KMS-11 (cell line): ENCODE data around the gene EEFSEC.

Experiments used
- H2AFZ ChIP-seq: fragments of 200-600 bp; sonication (generic); 2 replicates; pipeline ENCODE4 v1.6.1; 2016; ENCODE audit warnings: antibody characterized with exemption, mixed run types, low read depth
- H3K27ac ChIP-seq: fragments of 200-600 bp; sonication (generic); 2 replicates; pipeline ENCODE4 v1.6.1; 2016; ENCODE audit warnings: mild to moderate bottlenecking, mixed run types
- H3K27me3 ChIP-seq: fragments of 200-600 bp; sonication (generic); 2 replicates; pipeline ENCODE4 v1.6.1; 2017; ENCODE audit warnings: mild to moderate bottlenecking, low read depth, mixed run types, moderate library complexity; ENCODE audit not compliant: insufficient read depth
- H3K36me3 ChIP-seq: fragments of 200-600 bp; sonication (generic); 2 replicates; pipeline ENCODE4 v1.6.1; 2017; ENCODE audit warnings: mild to moderate bottlenecking, mixed run types; ENCODE audit not compliant: insufficient read depth
- H3K4me1 ChIP-seq: fragments of 200-600 bp; sonication (generic); 2 replicates; pipeline ENCODE4 v1.6.1; 2016; ENCODE audit warnings: mild to moderate bottlenecking, low read depth, mixed run types; ENCODE audit not compliant: poor library complexity, severe bottlenecking
- H3K4me2 ChIP-seq: fragments of 200-600 bp; sonication (generic); 2 replicates; pipeline ENCODE4 v1.7.0; 2016; ENCODE audit warnings: mild to moderate bottlenecking, mixed run types
- H3K4me3 ChIP-seq: fragments of 200-600 bp; sonication (generic); IDR thresholded peaks from 2 replicates; pipeline ENCODE4 v1.6.1; 2017; ENCODE audit warnings: low read depth, low read length, mixed read lengths; ENCODE audit not compliant: insufficient read depth
- H3K79me2 ChIP-seq: fragments of 200-600 bp; sonication (generic); 2 replicates; pipeline ENCODE4 v1.6.1; 2016; ENCODE audit warnings: low read depth, mixed run types; ENCODE audit not compliant: insufficient read depth
- H3K9ac ChIP-seq: fragments of 200-600 bp; sonication (generic); 2 replicates; pipeline ENCODE4 v1.6.1; 2016; ENCODE audit warnings: mild to moderate bottlenecking, mixed run types
- H4K20me1 ChIP-seq: fragments of 200-600 bp; sonication (generic); 2 replicates; pipeline ENCODE4 v1.6.1; 2016; ENCODE audit warnings: mild to moderate bottlenecking, mixed run types; ENCODE audit not compliant: insufficient read depth
- TF ChIP-seq, protein P1 (sequence below): fragments of 200-600 bp; sonication (generic); conservative IDR thresholded peaks from 2 replicates; pipeline ENCODE4 v1.6.1; 2017; ENCODE audit warnings: low read depth, mild to moderate bottlenecking, antibody characterized with exemption, low read length, moderate library complexity, mixed read lengths

EEFSEC gene

DNA sequence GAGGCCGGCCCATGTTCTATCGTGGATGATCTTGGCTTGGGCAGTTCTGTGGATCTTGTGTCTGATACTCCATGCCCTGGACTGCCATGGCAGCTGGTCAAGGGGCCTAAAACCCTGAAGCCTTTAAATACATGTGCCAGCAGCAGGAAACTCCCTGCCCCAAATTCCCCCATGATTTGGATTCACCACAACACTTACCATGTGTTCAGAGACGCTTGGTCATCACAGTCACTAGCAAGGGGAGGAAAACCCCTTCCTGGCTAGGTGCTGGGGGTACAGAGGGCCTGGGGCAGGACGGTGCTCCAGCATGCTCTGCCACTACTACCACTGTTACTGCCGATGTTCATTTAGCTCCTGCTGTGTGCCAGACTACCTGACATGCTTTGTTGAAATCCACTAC, 219.0 kb downstream of the EEFSEC start:
- H3K36me3 ChIP-seq, result no peaks in the 10 kb centered on the region
- H3K9ac ChIP-seq, result no peak overlapping the region
- H3K27ac ChIP-seq, result no peak overlapping the region
- no peak overlapping the region for H2AFZ ChIP-seq
- no peak overlapping the region for H3K4me3 ChIP-seq
- no peaks in the 10 kb centered on the region for H3K27me3 ChIP-seq
- H3K79me2 ChIP-seq, result no peaks in the 10 kb centered on the region
- no peaks in the 10 kb centered on the region for H4K20me1 ChIP-seq
- H3K4me2 ChIP-seq, result no peak overlapping the region; the same call in 1 of the 2 replicates
- H3K4me1 ChIP-seq, result peaks cover 12% of the 10 kb centered on the region
- TF ChIP-seq, protein P1, sequence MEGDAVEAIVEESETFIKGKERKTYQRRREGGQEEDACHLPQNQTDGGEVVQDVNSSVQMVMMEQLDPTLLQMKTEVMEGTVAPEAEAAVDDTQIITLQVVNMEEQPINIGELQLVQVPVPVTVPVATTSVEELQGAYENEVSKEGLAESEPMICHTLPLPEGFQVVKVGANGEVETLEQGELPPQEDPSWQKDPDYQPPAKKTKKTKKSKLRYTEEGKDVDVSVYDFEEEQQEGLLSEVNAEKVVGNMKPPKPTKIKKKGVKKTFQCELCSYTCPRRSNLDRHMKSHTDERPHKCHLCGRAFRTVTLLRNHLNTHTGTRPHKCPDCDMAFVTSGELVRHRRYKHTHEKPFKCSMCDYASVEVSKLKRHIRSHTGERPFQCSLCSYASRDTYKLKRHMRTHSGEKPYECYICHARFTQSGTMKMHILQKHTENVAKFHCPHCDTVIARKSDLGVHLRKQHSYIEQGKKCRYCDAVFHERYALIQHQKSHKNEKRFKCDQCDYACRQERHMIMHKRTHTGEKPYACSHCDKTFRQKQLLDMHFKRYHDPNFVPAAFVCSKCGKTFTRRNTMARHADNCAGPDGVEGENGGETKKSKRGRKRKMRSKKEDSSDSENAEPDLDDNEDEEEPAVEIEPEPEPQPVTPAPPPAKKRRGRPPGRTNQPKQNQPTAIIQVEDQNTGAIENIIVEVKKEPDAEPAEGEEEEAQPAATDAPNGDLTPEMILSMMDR, result no peak

DNA sequence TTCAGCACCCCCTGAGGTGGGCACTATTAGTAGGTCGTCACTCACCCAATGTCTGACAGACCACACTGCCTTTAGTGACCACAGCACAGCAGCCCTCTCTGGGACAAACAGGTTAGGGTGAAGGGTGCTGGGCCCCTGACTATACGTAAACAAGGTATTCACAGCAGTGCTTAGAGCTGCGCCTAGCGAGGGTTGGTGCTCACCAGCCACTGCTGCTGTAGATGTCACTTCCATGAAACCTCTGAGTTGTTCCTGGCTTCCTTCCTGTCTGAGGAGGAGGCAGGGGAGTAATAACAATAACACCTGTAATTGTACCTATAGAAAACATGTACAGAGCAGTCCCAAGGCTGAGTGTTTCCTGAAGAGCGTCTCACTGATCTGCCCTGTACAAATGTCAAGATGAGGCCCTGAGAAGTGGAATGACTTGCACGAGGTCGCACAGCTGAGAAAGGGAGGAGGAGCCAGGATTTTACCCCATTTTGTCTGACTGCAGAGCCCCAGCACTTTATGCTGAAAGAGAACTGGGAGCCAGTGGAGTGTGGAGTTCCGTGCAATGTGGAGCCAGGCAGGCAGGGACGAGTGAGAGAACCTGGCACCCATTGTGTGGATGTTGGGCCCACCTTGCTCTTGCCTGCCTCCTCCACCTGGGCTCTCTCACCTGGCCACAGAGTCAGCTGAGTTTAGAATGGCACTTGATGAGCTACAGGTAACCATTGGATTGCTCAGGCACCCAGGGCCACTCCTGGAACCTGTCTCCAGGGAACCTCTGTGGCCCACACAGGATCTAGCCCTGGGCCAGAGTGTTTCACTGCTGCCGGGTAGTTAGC, 219.6 kb downstream of the EEFSEC start:
- no peaks in the 10 kb centered on the region for H3K79me2 ChIP-seq
- peaks cover 12% of the 10 kb centered on the region for H3K4me1 ChIP-seq
- H3K36me3 ChIP-seq, result no peaks in the 10 kb centered on the region
- no peak overlapping the region for H3K27ac ChIP-seq
- H3K27me3 ChIP-seq, result no peaks in the 10 kb centered on the region
- H4K20me1 ChIP-seq, result no peaks in the 10 kb centered on the region
- no peak overlapping the region for H3K4me2 ChIP-seq
- H3K9ac ChIP-seq, result no peak overlapping the region
- H3K4me3 ChIP-seq, result no peak overlapping the region
- H2AFZ ChIP-seq, result no peak overlapping the region
- TF ChIP-seq, protein P1, result no peak

DNA sequence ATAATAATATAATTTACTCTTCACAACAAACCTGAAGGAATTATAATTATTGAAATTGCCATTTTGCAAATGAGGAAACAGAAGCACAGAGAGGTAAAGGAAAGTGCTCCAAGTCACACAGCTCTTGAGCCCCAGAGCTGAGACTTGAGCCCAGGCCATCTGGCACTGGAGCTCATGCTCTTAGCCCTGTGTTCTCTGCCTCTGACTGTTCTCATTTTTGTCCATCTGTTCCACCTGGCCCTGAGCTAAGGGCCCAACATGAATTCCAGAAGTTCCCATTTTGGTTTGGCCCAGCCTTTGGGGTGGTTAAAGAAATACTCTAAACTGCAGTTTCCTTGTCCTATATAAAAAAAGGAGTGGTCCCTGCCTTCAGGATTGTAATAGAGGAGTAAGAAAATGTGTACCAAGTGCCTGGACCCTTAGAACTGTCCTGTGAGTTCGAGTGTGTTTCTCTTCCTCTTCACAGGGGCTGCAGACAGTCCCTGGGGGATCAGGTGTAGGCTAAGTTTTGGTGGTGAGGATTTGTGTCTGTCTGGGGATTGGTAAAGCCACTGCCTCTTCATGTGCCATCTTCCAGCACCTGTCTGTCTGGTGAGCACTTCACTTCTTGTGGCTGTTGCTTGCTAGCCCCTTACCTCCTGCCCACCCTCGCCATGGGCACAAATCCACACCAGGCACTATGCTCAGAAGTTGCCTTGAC, 221.6 kb downstream of the EEFSEC start:
- no peak overlapping the region for H2AFZ ChIP-seq
- TF ChIP-seq, protein P1, result no peak
- no peak overlapping the region for H3K4me2 ChIP-seq
- peaks cover 12% of the 10 kb centered on the region for H3K4me1 ChIP-seq
- no peak overlapping the region for H3K4me3 ChIP-seq
- H4K20me1 ChIP-seq, result no peaks in the 10 kb centered on the region
- H3K36me3 ChIP-seq, result no peaks in the 10 kb centered on the region
- H3K27me3 ChIP-seq, result no peaks in the 10 kb centered on the region
- no peaks in the 10 kb centered on the region for H3K79me2 ChIP-seq
- no peak overlapping the region for H3K9ac ChIP-seq
- H3K27ac ChIP-seq, result no peak overlapping the region

DNA sequence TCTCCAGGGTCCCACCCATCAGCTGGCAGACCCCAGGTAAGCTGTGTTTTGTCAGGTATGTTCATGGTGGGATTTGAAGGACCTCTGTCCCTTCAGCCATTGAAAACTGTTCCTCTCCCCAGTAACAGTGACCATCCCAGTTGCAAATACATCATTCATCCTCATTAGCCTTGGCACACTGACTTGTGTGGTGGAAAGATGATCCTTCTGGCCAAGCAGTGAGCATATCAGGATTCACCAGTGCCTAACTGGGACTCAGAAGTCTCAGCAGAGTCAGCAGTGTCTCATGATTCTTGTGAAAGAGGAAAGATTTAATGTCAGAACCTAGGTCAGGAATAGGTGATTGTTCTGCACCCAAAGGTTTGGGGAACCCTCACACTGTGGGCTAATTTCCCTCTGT, 223.2 kb downstream of the EEFSEC start:
- peaks cover 10% of the 10 kb centered on the region for H3K4me1 ChIP-seq
- no peak overlapping the region for H2AFZ ChIP-seq
- H3K36me3 ChIP-seq, result no peaks in the 10 kb centered on the region
- H3K9ac ChIP-seq, result no peak overlapping the region
- no peaks in the 10 kb centered on the region for H4K20me1 ChIP-seq
- H3K79me2 ChIP-seq, result no peaks in the 10 kb centered on the region
- no peak overlapping the region for H3K4me2 ChIP-seq
- no peak overlapping the region for H3K27ac ChIP-seq
- TF ChIP-seq, protein P1, result no peak
- H3K27me3 ChIP-seq, result no peaks in the 10 kb centered on the region
- no peak overlapping the region for H3K4me3 ChIP-seq
